Inferior parietal cortex (tissue), 1 donor: ENCODE results near the gene RITA1.

Experiments used
- DNase-seq: peaks from one replicate; pipeline ENCODE4 v3.0.0-alpha.2; 2016; ENCODE audit errors: extremely low spot score

Gene RITA1

DNA sequence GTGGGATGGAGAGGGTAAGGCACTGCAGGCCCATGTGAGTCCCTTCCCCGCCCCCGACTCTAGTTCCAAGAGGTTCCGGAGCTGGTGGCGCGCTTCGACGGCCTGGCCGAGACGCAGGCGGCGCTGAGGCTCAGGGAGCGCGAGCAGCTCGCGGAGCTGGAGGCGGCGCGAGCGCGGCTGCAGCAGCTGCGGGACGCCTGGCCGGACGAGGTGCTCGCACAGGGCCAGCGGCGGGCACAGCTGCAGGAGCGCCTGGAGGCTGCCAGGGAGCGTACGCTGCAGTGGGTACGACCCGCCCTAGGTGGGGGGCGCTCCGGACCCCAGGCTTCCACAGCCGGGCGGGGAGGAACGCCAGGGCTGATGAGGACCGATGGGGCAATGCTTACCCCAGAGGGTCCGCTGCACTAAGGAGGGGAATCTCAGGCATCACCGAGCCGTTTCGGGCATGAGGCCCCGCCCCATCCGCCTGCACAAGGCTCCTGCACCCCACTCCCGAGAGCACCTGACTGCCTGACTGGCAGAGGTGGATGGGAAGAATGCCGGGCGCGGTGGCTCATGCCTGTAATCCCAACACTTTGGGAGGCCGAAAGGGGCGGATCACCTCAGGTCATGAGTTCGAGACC is 31.1 kb upstream of the RITA1 start:
- no peak for DNase-seq

DNA sequence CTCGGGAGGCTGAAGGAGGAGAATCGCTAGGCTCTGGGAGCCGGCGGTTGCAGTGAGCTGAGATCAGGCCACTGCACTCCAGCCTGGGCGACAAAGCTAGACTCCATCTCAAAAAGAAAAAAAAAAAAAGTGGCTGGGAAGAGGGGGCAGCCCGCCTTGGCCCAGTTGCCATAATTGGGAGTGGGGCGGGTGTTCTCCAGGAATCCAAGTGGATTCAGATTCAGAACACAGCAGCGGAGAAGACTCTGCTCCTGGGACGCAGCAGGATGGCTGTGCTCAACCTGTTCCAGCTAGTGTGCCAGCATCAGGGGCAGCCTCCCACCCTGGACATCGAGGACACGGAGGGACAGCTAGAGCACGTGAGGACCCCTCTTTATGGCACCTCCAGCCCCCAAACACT is 30.5 kb upstream of the RITA1 start:
- DNase-seq: no peak

- DNase-seq: no peak
These were observed 29.9 kb upstream of the RITA1 start for GRCh38 chr12:113155646-113156045.

GRCh38 chr12:113157218-113157859 is 28.2 kb upstream of the RITA1 start:
- DNase-seq: no peak

GRCh38 chr12:113158439-113159203 is 26.9 kb upstream of the RITA1 start:
- no peak for DNase-seq

GRCh38 chr12:113159937-113160336 is 25.6 kb upstream of the RITA1 start:
- DNase-seq: no peak

DNA sequence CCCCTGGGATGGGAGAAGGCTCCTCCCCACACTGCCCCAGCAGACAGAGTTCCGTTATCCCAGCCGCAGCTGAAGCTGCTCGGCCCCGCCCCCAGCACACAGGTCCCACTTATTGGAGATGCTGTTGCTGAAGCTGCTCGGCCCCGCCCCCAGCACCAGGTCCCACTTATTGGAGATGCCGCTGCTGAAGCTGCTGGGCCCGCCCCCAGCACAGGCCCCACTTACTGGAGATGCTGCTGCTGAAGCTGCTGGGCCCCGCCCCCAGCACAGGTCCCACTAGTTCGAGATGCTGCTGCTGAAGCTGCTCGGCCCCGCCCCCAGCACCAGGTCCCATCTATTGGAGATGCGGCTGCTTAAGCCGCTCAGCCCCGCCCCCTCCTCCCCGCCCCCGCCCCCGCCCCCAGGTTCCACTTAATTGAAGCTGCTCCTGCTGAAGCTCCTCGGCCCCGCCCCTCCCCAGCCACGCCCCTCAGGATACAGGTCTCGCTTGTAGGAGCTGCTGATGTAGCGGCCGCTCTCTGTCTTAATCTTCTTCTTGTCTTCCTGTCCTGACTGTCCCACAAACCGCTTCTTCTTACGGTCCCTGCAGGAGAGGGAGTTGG is 24.0 kb upstream of the RITA1 start:
- no peak for DNase-seq

DNA sequence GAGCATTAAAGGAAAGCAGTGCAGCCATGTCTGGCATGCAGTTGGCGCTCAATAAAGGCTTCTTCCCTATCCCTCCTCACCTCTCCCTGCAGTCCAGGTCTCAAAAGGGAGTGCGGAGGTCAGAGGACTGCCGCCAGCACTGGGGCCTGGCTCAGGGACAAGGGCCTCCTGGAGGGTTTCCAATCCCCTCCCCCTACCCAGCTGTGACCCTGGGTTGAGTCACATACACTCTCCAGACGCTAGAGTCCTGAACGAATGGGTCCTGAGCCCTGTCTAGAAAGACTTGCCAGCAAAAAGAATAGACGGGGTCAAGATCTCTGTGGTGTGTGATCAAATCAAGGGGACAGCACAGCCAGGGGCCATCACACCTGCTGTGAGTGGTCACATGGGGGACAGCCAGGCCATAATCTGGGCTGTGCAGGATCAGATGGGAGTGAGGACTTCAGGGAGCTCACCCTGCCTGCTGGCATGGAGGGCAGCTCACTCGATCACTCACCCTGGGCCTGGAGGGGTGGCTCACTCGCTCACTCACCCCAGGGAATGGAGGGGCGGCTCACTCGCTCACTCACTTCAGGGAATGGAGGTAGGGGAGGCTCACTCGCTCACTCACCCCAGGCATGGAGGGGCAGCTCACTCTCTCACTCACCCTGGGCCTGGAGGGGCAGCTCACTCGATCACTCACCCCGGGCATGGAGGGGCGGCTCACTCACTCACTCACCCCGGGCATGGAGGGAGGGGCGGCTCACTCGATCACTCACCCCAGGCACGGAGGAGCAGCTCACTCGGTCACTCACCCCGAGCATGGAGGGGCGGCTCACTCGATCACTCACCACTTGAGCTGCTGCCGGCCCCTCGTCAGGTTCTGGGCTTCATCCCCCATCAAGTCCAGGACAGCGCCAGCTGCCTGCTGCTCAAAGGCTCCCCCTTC is 23.2 kb upstream of the RITA1 start:
- no peak for DNase-seq

GRCh38 chr12:113163030-113163360 is 22.5 kb upstream of the RITA1 start:
- no peak for DNase-seq

GRCh38 chr12:113164014-113164413 is 21.5 kb upstream of the RITA1 start:
- DNase-seq: no peak

- no peak for DNase-seq
These were observed 19.7 kb upstream of the RITA1 start for GRCh38 chr12:113165521-113166450.

GRCh38 chr12:113167868-113168267 is 17.7 kb upstream of the RITA1 start:
- no peak for DNase-seq

DNA sequence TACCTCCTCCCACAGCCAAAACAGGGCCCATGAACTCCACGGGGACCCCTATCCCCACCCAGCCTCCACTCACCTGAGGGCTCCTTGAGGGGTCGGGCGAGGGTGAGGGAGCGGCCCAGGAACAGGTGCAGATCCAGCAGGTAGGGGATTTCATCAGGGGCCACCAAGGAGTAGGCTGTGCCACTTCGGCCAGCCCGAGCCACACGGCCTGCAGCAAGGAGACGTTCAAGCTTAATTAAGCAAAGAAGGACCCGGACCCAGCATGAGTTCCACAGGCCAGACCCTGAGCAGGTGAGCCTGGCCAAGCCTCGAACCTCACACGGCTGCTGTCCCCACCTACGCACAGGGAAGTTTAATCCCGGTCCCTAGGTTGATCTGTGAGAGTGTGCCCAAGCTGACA is 15.8 kb upstream of the RITA1 start:
- no peak for DNase-seq

DNA sequence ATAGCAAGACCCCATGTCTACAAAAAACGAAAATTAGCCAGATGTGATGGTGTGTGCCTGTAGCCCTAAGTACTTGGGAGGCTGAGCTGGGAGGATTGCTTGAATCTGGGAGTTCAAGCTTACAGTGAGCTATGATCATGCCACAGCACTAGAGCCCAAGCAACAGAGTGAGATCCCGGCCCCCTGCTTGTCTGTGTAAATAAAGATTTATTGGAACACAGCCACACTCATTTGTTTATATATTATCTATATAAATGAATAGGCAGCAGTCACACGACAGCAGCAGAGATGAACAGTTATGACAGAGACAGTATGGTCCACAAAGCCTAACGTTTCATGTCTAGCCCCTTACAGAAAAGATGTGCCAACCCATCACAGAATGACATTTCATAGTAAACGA is 15.1 kb upstream of the RITA1 start:
- no peak for DNase-seq

DNA sequence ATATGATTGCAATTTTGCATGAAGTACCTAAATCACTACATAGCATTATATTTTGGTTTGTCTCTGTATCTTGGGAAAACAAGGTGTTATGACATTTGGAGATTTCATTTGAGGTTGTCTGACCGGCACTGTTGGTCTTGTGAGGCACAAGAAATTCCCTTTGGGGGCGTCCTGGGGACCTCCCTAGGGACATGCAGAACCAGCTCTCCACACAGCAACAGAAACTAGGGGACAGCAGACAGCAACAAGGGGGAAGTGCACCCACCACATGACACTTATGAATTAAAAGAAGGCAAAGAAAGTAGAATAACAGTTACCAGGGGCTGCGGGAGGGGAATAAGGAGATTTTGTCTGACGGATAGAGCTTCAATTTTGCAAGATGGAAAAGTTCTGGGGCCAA is 14.6 kb upstream of the RITA1 start:
- no peak for DNase-seq

- no peak for DNase-seq
These were observed 14.0 kb upstream of the RITA1 start for GRCh38 chr12:113171543-113171942.

- DNase-seq: no peak
These were observed 13.3 kb upstream of the RITA1 start for GRCh38 chr12:113172185-113172584.

DNA sequence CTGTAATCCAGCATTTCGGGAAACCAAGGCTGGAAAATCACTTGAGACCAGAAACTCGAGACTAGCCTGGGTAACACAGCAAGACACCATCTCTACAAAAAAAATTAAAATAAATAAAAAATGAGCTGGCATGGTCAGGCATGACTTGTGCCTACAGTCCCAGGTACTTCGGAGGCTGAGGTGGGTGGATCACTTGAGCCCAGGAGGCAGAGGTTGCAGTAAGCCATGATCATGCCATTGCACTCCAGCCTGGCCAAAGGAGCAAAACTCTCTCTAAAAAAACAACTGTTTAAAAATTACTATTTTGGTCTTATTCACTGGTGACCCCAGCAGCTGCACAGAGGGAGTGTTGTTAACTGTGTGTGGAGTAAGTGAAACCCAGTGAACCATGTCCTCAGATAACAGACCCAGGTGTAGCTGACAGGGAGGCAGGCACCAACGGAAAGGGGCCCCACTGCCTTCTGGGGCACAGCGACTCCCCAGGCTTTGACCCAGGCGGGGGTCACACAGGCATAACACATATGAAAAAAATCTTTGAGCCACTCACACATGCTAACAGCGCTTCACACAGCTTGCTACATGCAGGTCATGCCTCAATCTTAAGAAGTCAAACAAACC is 12.3 kb upstream of the RITA1 start:
- no peak for DNase-seq

- DNase-seq: peak; percentile 83
These were observed 10.8 kb upstream of the RITA1 start for GRCh38 chr12:113174461-113175384.
